Measurements from ENCODE around the gene BCL6. TPM values are rescaled to one million over a fixed set of nuclear protein-coding genes. Genes with fewer than 3 reads are reported as not detected.
A peak's percentile ranks its signal among the peaks of the same experiment; 100 is the strongest.

The BCL6 gene
- total RNA-seq, 4 donors from 2014 or later = 7.4 to 79.2 (median 25.7) TPM

- Histone ChIP-seq H3K4me1 (peaks cover 0 to 4% (median 0%) of the 10 kb centered on the region in 4 donors), H3K27ac (no peak overlapping the region), H3K27me3 (no peaks in the 10 kb centered on the region), H3K36me3 (no peaks in the 10 kb centered on the region), H3K9me3 (no peaks in the 10 kb centered on the region), H3K4me3 (no peak overlapping the region)
- peak in 2 of 3 donors; percentile 54 to 58 for DNase-seq
- TF ChIP-seq POLR2A (IDR thresholded peaks at IDR 0.05) = no peak
- no peak for TF ChIP-seq CTCF (IDR thresholded peaks at IDR 0.05)
Observed at GRCh38 chr3:187777331-187777941, 32.2 kb upstream of the BCL6 start.

GRCh38 chr3:187775549-187775948 lies 30.3 kb upstream of the BCL6 start:
- Histone ChIP-seq H3K9me3 (no peaks in the 10 kb centered on the region), H3K4me3 (no peak overlapping the region), H3K27me3 (no peaks in the 10 kb centered on the region), H3K4me1 (peaks cover 0 to 4% (median 0%) of the 10 kb centered on the region in 4 donors), H3K27ac (no peak overlapping the region), H3K36me3 (no peaks in the 10 kb centered on the region)
- DNase-seq = no peak
- no peak for TF ChIP-seq CTCF (IDR thresholded peaks at IDR 0.05)
- no peak for TF ChIP-seq POLR2A (IDR thresholded peaks at IDR 0.05)

GRCh38 chr3:187774185-187774789 lies 29.0 kb upstream of the BCL6 start:
- no peak for TF ChIP-seq POLR2A (IDR thresholded peaks at IDR 0.05)
- TF ChIP-seq CTCF (IDR thresholded peaks at IDR 0.05) = no peak
- H3K4me3 ChIP-seq = no peak overlapping the region
- H3K4me1 ChIP-seq = peaks cover 0 to 4% (median 0%) of the 10 kb centered on the region in 4 donors
- H3K36me3 ChIP-seq = no peaks in the 10 kb centered on the region
- no peak overlapping the region for H3K27ac ChIP-seq
- no peaks in the 10 kb centered on the region for H3K9me3 ChIP-seq
- DNase-seq = no peak
- no peaks in the 10 kb centered on the region for H3K27me3 ChIP-seq

- Histone ChIP-seq H3K4me1 (peaks cover 0 to 4% (median 0%) of the 10 kb centered on the region in 4 donors), H3K27ac (no peak overlapping the region), H3K9me3 (no peaks in the 10 kb centered on the region), H3K27me3 (no peaks in the 10 kb centered on the region), H3K4me3 (no peak overlapping the region), H3K36me3 (no peaks in the 10 kb centered on the region)
- peak in 1 of 3 donors; percentile 29 for DNase-seq
- no peak for TF ChIP-seq POLR2A (IDR thresholded peaks at IDR 0.05)
- TF ChIP-seq CTCF (IDR thresholded peaks at IDR 0.05) = no peak
Observed at GRCh38 chr3:187773233-187774184, 28.2 kb upstream of the BCL6 start.

- no peaks in the 10 kb centered on the region for H3K27me3 ChIP-seq
- no peak overlapping the region for H3K4me3 ChIP-seq
- H3K9me3 ChIP-seq = no peaks in the 10 kb centered on the region
- H3K4me1 ChIP-seq = no peaks in the 10 kb centered on the region
- no peak for DNase-seq
- TF ChIP-seq CTCF (IDR thresholded peaks at IDR 0.05) (no peak), POLR2A (IDR thresholded peaks at IDR 0.05) (no peak)
- H3K36me3 ChIP-seq = no peaks in the 10 kb centered on the region
- no peak overlapping the region for H3K27ac ChIP-seq
Observed at GRCh38 chr3:187770224-187770623, 25.0 kb upstream of the BCL6 start.
